ENCODE results near the gene ADARB2.
"Not testable (repeated sequence)": the region's sequence is repeated elsewhere in the genome, so short reads cannot be mapped to it uniquely, and the experiment has no call there.

ADARB2 gene

DNA sequence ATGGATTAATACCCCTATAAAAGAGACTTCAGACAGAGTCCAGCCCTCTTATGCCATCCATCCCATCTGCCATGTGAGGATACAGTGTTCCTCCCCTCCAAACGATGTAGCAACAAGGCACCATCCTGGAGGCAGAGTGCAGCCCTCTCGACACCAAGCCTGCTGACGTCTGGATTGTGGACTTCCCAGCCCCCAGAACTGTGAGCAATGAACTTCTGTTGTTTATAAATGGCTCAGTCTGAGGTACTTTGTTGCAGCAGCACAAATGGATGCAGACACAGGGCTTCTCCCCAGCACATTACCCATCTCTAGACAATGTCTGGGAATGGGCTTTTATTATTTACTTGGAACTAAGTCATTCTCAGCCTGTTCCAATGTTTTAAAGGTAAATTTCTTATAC lies 485.6 kb downstream of the ADARB2 start:
- peaks cover 69% of the 10 kb centered on the region for H3K27me3 Mint-ChIP-seq
- no peak for ATAC-seq
- H3K4me1 Mint-ChIP-seq = peaks cover 18% of the 10 kb centered on the region
- H3K27ac Mint-ChIP-seq = no peak overlapping the region
- H3K4me3 Mint-ChIP-seq = no peak overlapping the region
- H3K9me3 Mint-ChIP-seq = peaks cover 9% of the 10 kb centered on the region
- H3K36me3 Mint-ChIP-seq (ENCODE audit: low read depth) = peaks cover 7% of the 10 kb centered on the region
- DNase-seq = no peak

- DNase-seq (no peak), ATAC-seq (no peak)
- Mint-ChIP-seq H3K4me1 (peaks cover 9% of the 10 kb centered on the region), H3K36me3 (ENCODE audit: low read depth) (peaks cover 7% of the 10 kb centered on the region), H3K4me3 (no peak overlapping the region), H3K9me3 (peaks cover 13% of the 10 kb centered on the region), H3K27me3 (peaks cover 69% of the 10 kb centered on the region), H3K27ac (no peak overlapping the region)
These were observed 488.0 kb downstream of the ADARB2 start for GRCh38 chr10:1249142-1249920.

DNA sequence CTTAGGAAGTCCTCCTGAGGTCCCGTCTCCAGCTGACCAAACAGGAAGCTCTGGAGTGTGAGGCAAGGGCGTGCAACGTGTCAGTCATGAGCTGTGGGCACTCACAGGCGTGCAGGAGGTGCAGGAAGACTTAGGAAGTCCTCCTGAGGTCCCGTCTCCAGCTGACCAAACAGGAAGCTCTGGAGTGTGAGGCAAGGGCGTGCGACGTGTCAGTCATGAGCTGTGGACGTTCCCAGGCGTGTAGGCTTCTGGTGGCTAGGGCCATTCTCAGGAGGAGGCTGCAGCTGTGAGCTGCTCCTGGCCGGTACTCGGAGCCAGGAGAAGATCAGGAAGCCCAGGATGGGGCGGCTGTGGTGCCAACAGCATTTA lies 489.1 kb downstream of the ADARB2 start:
- not testable (repeated sequence) for H3K36me3 Mint-ChIP-seq (ENCODE audit: low read depth); ATAC-seq; H3K9me3 Mint-ChIP-seq; H3K4me1 Mint-ChIP-seq; H3K4me3 Mint-ChIP-seq; H3K27ac Mint-ChIP-seq; DNase-seq
- H3K27me3 Mint-ChIP-seq = peaks cover 64% of the 10 kb centered on the region

DNA sequence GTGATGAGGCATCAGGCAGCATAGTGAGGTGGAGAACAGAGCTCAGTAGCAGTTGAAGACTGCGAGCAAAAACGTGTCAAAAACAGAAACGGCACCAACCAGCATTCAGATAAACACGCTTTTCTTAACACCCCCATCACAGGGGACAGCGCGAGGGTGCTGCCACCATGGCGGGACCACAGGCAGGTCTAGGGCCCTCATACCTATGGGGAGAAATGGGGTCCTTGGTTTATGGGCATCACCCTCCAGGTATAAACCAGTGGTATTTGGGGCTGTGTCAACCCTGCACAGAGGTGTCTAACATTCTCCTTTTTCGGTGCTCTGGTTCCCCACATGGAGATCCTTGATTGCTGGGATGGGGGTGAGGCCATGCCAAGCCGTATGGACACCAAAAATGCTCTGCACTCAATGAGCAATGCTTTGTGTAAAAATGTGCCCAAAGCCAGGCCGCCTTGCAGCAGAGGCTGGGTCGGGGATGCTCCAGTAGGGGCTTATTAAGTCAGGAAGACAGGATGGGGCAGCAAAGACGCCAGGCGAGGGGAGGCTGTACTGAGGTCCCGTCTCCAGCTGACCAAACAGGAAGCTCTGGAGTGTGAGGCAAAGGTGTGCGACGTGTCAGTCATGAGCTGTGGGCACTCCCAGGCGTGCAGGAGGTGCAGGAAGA lies 489.6 kb downstream of the ADARB2 start:
- Mint-ChIP-seq H3K27ac (no peak overlapping the region), H3K36me3 (ENCODE audit: low read depth) (no peaks in the 10 kb centered on the region), H3K4me3 (no peak overlapping the region), H3K27me3 (peaks cover 62% of the 10 kb centered on the region), H3K9me3 (peaks cover 4% of the 10 kb centered on the region), H3K4me1 (no peaks in the 10 kb centered on the region)
- DNase-seq (no peak), ATAC-seq (no peak)

- Mint-ChIP-seq H3K4me1 (peaks cover 5% of the 10 kb centered on the region), H3K27me3 (peaks cover 32% of the 10 kb centered on the region), H3K27ac (no peak overlapping the region), H3K4me3 (no peak overlapping the region), H3K9me3 (peaks cover 4% of the 10 kb centered on the region), H3K36me3 (ENCODE audit: low read depth) (no peaks in the 10 kb centered on the region)
- DNase-seq (no peak), ATAC-seq (no peak)
These were observed 492.8 kb downstream of the ADARB2 start for GRCh38 chr10:1244493-1244892.

- Mint-ChIP-seq H3K27ac (no peak overlapping the region), H3K36me3 (ENCODE audit: low read depth) (no peaks in the 10 kb centered on the region), H3K9me3 (peaks cover 4% of the 10 kb centered on the region), H3K4me1 (peaks cover 5% of the 10 kb centered on the region), H3K27me3 (peaks cover 28% of the 10 kb centered on the region), H3K4me3 (no peak overlapping the region)
- DNase-seq = no peak
- ATAC-seq = no peak
These were observed 493.7 kb downstream of the ADARB2 start for GRCh38 chr10:1243486-1244234.

- Mint-ChIP-seq H3K4me3 (no peak overlapping the region), H3K27ac (no peak overlapping the region), H3K27me3 (peaks cover 21% of the 10 kb centered on the region), H3K36me3 (ENCODE audit: low read depth) (no peaks in the 10 kb centered on the region), H3K9me3 (peaks cover 4% of the 10 kb centered on the region), H3K4me1 (peaks cover 5% of the 10 kb centered on the region)
- ATAC-seq (no peak), DNase-seq (no peak)
These were observed 494.4 kb downstream of the ADARB2 start for GRCh38 chr10:1242975-1243374.

DNA sequence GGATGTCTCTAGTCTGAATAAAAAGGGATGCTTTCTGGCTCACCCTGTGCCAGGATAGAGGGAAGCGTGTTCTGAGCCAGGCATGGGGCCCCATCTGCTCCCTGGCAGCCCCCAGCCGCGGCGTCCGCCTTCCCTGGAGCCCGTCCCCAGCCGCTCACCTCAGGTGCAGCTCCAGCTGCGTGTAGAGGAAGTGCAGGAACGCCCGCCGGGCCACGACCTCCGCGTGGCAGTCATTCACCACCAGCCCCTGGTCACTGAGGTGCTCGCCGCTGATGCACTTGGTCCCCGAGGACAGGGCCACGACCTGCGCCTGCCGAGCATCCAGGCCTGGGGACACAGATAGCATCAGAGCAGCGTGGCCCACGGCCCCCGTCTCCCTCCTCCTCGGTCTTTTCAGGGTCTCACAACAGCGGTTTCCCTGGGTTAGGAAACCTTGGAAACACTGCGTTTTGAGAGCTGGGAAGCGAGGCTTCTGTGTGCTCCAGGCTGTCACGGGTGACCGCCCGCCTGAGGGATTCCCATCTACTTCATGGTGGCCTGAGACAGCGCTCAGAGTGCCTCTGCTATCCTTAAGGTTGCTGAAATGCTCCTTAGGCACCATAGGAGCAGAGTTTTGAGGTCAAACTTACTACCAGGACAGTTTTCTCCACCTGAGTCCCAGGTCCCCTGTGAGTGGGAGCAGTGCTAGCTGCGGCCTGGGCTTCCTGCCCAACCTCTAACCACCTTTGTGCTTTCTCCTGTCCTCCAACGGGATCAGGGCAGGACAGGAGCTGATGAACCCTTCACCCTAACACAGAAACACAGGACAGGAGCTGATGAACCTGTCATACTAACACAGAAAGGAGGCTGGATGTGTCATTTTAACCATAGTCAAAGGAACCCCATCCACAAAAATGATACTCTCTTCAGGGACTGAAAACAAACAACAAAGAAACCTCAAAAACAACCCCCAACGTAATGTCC lies 495.1 kb downstream of the ADARB2 start:
- H3K9me3 Mint-ChIP-seq = peaks cover 4% of the 10 kb centered on the region
- peaks cover 5% of the 10 kb centered on the region for H3K4me1 Mint-ChIP-seq
- H3K4me3 Mint-ChIP-seq = no peak overlapping the region
- H3K27ac Mint-ChIP-seq = no peak overlapping the region
- no peaks in the 10 kb centered on the region for H3K36me3 Mint-ChIP-seq (ENCODE audit: low read depth)
- ATAC-seq (no peak), DNase-seq (no peak)
- peaks cover 15% of the 10 kb centered on the region for H3K27me3 Mint-ChIP-seq

GRCh38 chr10:1241322-1241890 lies 495.9 kb downstream of the ADARB2 start:
- DNase-seq (no peak), ATAC-seq (no peak)
- H3K9me3 Mint-ChIP-seq = peaks cover 4% of the 10 kb centered on the region
- H3K4me1 Mint-ChIP-seq = peaks cover 5% of the 10 kb centered on the region
- H3K27me3 Mint-ChIP-seq = peaks cover 11% of the 10 kb centered on the region
- H3K4me3 Mint-ChIP-seq = no peak overlapping the region
- no peaks in the 10 kb centered on the region for H3K36me3 Mint-ChIP-seq (ENCODE audit: low read depth)
- H3K27ac Mint-ChIP-seq = no peak overlapping the region

GRCh38 chr10:1240341-1240775 lies 497.0 kb downstream of the ADARB2 start:
- Mint-ChIP-seq H3K9me3 (peaks cover 4% of the 10 kb centered on the region), H3K27me3 (peaks cover 11% of the 10 kb centered on the region), H3K36me3 (ENCODE audit: low read depth) (no peaks in the 10 kb centered on the region), H3K4me1 (peaks cover 5% of the 10 kb centered on the region), H3K4me3 (peak overlapping the region; percentile 36), H3K27ac (peak overlapping the region; percentile 54)
- ATAC-seq (no peak), DNase-seq (no peak)

- no peak for DNase-seq
- Mint-ChIP-seq H3K4me3 (no peak overlapping the region), H3K9me3 (no peaks in the 10 kb centered on the region), H3K27ac (no peak overlapping the region), H3K4me1 (peaks cover 2% of the 10 kb centered on the region), H3K36me3 (ENCODE audit: low read depth) (no peaks in the 10 kb centered on the region), H3K27me3 (peaks cover 4% of the 10 kb centered on the region)
- peak; percentile 24 for ATAC-seq
These were observed 504.3 kb downstream of the ADARB2 start for GRCh38 chr10:1233031-1233430.

DNA sequence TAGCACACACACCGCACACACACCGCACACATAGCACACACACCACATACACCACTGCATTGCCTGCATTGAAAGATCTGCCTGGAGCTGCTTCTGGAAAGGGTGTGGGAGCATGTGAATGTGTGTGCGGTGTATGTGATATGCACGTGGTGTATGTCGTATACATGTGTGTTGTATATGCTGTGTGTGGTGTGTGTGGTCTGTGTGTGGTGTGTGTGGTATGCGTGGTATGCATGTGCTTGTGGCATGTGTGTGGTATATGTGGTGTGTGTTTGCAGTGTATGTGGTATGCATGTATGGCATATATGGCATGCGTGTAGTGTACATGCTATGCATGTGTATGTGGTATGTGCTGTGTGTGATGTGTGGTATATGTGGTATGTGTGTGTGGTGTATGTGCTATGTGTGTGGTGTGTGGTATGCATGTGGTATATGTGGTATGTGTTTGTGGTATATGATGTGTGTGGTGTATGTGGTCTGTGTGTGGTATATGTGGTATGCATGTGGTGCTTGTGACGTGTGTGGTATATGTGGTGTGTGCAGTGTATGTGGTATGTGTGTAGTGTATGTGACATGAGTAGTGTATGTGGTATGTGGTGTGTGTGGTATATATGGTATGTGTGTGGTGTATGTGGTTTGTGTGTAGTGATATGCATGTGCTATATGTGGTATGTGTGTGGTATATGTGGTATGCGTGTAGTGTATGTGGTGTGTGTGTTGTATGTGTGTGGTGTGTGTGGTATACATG lies 505.0 kb downstream of the ADARB2 start:
- H3K27ac Mint-ChIP-seq = no peak overlapping the region
- H3K4me3 Mint-ChIP-seq = no peak overlapping the region
- H3K36me3 Mint-ChIP-seq (ENCODE audit: low read depth) = no peaks in the 10 kb centered on the region
- DNase-seq (no peak), ATAC-seq (no peak)
- H3K27me3 Mint-ChIP-seq = peaks cover 4% of the 10 kb centered on the region
- H3K4me1 Mint-ChIP-seq = peaks cover 2% of the 10 kb centered on the region
- no peaks in the 10 kb centered on the region for H3K9me3 Mint-ChIP-seq

GRCh38 chr10:1230592-1231275 lies 506.6 kb downstream of the ADARB2 start:
- no peak overlapping the region for H3K4me3 Mint-ChIP-seq
- peaks cover 4% of the 10 kb centered on the region for H3K27me3 Mint-ChIP-seq
- DNase-seq (no peak), ATAC-seq (no peak)
- no peaks in the 10 kb centered on the region for H3K36me3 Mint-ChIP-seq (ENCODE audit: low read depth)
- H3K4me1 Mint-ChIP-seq = peaks cover 2% of the 10 kb centered on the region
- H3K27ac Mint-ChIP-seq = no peak overlapping the region
- peaks cover 4% of the 10 kb centered on the region for H3K9me3 Mint-ChIP-seq

All from activated naive CD8-positive, alpha-beta T cell treated with anti-CD3 and anti-CD28 coated beads, Interleukin-2, amount 50 U/mL, for 24 hours (primary cell).